ENCODE results near the gene DCPS.

DNA sequence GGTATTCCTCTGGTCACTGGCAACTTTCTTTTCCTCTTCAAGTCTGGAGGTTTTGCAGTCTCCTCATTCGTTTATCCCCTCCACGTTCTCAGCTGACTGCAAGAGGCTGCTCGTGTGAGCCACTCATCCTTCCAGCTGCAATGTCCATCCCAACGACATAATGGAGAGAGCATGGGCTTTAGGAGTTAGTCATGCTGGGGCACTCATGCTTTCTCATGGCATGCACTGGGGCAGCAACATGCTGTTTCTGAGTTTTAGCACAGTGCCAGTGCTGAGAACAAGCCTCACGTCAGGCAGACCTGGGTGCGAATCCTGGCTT, 7.1 kb downstream of the DCPS start:
- TF ChIP-seq, protein P1, sequence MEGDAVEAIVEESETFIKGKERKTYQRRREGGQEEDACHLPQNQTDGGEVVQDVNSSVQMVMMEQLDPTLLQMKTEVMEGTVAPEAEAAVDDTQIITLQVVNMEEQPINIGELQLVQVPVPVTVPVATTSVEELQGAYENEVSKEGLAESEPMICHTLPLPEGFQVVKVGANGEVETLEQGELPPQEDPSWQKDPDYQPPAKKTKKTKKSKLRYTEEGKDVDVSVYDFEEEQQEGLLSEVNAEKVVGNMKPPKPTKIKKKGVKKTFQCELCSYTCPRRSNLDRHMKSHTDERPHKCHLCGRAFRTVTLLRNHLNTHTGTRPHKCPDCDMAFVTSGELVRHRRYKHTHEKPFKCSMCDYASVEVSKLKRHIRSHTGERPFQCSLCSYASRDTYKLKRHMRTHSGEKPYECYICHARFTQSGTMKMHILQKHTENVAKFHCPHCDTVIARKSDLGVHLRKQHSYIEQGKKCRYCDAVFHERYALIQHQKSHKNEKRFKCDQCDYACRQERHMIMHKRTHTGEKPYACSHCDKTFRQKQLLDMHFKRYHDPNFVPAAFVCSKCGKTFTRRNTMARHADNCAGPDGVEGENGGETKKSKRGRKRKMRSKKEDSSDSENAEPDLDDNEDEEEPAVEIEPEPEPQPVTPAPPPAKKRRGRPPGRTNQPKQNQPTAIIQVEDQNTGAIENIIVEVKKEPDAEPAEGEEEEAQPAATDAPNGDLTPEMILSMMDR (IDR thresholded peaks at IDR 0.05) = no peak
- no peak for TF ChIP-seq POLR2A (IDR thresholded peaks at IDR 0.05)

Data from body of pancreas (tissue), 4 donors.